GM12878 (cell line): ENCODE measurements around the gene EYS. TPM values are rescaled to one million over a fixed set of nuclear protein-coding genes. Genes with fewer than 3 reads are reported as not detected.

ENCODE experiments used
- ATAC-seq: fragments of 200-7000 bp; cut with Tn5 transposase; 3 replicates; pipeline ENCODE4 v1.9.1; 2020; ENCODE audit warnings: mild to moderate bottlenecking, moderate library complexity
- BruUV-seq: library from RNA; stranded (reverse); fragments of 400-500 nt; replicated peaks from 2 replicates; lab custom pipeline; 2021; lab: Mats Ljungman, UMichigan
- CTCF ChIA-PET: fragments of 300-600 bp; sonication (Branson Sonifier 250); formaldehyde crosslinking; extraction: SDS; loops from one replicate; lab custom pipeline; 2021; ENCODE audit warnings: inconsistent platforms; lab: Yijun Ruan, JAX
- POLR2A ChIA-PET: fragments of 350-600 bp; formaldehyde crosslinking; extraction: SDS; loops from one replicate; lab custom pipeline; 2021; ENCODE audit warnings: inconsistent platforms; lab: Charles Lee
- RAD21 ChIA-PET: fragments of 300-600 bp; sonication (Branson Sonifier 250); formaldehyde crosslinking; loops from one replicate; lab custom pipeline; 2023; ENCODE audit warnings: antibody characterized with exemption; ENCODE audit not compliant: unreplicated experiment; lab: Charles Lee
- SMC1A ChIA-PET: fragments of 300-600 bp; sonication (Branson Sonifier 250); formaldehyde crosslinking; loops from one replicate; lab custom pipeline; 2023; ENCODE audit not compliant: unreplicated experiment, uncharacterized antibody; lab: Charles Lee
- DNase-seq: peaks from one replicate; pipeline ENCODE4 v3.0.0-alpha.2; 2011; ENCODE audit warnings: low read depth, low spot score
- FAIRE-seq: peaks from 3 replicates; lab custom pipeline; 2011; peaks lifted over from hg19 to GRCh38; lab: Jason Lieb, UNC
- H2AFZ ChIP-seq: 2 replicates; pipeline ENCODE4 v1.6.0; 2011; ENCODE audit warnings: low read depth, low read length, control low read depth; ENCODE audit not compliant: control insufficient read depth
- H3K27ac ChIP-seq: 2 replicates; pipeline ENCODE4 v1.5.1; 2011; ENCODE audit warnings: control low read depth; ENCODE audit not compliant: control insufficient read depth, insufficient read depth
- H3K27me3 ChIP-seq, 2 experiments: replicated peaks in 1 of 2; 2 replicates each; pipeline versions ENCODE4 v1.6.0 to v1.6.1; 2011; ENCODE audit warnings: low read length in 1 of 2; ENCODE audit not compliant: control insufficient read depth in 2 of 2, insufficient read depth in 2 of 2
- H3K36me3 ChIP-seq, 2 experiments: 2 replicates each; pipeline ENCODE4 v1.5.1; 2011; ENCODE audit warnings: low read length in 1 of 2; ENCODE audit not compliant: control insufficient read depth in 2 of 2, insufficient read depth in 2 of 2
- H3K4me1 ChIP-seq: 2 replicates; pipeline ENCODE4 v1.6.1; 2011; ENCODE audit warnings: mild to moderate bottlenecking, low read length, moderate library complexity, mixed read lengths; ENCODE audit not compliant: control insufficient read depth, insufficient read depth
- H3K4me2 ChIP-seq: 2 replicates; pipeline ENCODE4 v1.6.0; 2011; ENCODE audit warnings: control low read depth; ENCODE audit not compliant: control insufficient read depth, insufficient read depth
- H3K4me3 ChIP-seq: fragments of 200-600 bp; sonication (generic); 2 replicates; pipeline ENCODE4 v1.5.1; 2016
- H3K79me2 ChIP-seq: 2 replicates; pipeline ENCODE4 v1.6.0; 2011; ENCODE audit warnings: low read length; ENCODE audit not compliant: control insufficient read depth, insufficient read depth
- H3K9ac ChIP-seq: 2 replicates; pipeline ENCODE4 v1.8.0; 2011; ENCODE audit warnings: low read length, control low read depth, mixed read lengths; ENCODE audit not compliant: control insufficient read depth, insufficient read depth
- H3K9me3 ChIP-seq: replicated peaks from 3 replicates; pipeline ENCODE4 v1.5.1; 2011; ENCODE audit warnings: mild to moderate bottlenecking, low read length; ENCODE audit not compliant: control insufficient read depth, insufficient read depth
- H4K20me1 ChIP-seq: 2 replicates; pipeline ENCODE4 v1.6.0; 2011; ENCODE audit not compliant: control insufficient read depth, insufficient read depth
- CREB1 ChIP-seq: IDR thresholded peaks from 2 replicates; pipeline ENCODE4 v1.6.1; 2012; ENCODE audit warnings: low read depth, mild to moderate bottlenecking, inconsistent platforms
- FOXM1 ChIP-seq: IDR thresholded peaks from 2 replicates; pipeline ENCODE4 v1.6.1; 2012; ENCODE audit warnings: low read depth, mild to moderate bottlenecking, inconsistent platforms, low read length, moderate library complexity
- RAD21 ChIP-seq: IDR thresholded peaks from 2 replicates; pipeline ENCODE4 v1.6.1; 2011; ENCODE audit warnings: mild to moderate bottlenecking, low read depth, low read length, moderate library complexity; ENCODE audit not compliant: insufficient read depth
- SMC3 ChIP-seq: IDR thresholded peaks from 2 replicates; pipeline ENCODE4 v1.6.1; 2011; ENCODE audit warnings: low read length, improper control_type of control experiment, borderline replicate concordance
- TAF1 ChIP-seq: IDR thresholded peaks from 2 replicates; pipeline ENCODE4 v1.6.1; 2011; ENCODE audit warnings: mild to moderate bottlenecking, low read depth, low read length, borderline replicate concordance
- ZBED1 ChIP-seq: IDR thresholded peaks from 2 replicates; pipeline ENCODE4 v1.6.1; 2016; ENCODE audit warnings: borderline replicate concordance
- WGBS: methylation state at CpG from one replicate; pipeline ENCODE4 v1.1.6; 2016; ENCODE audit warnings: low lambda C conversion rate; ENCODE audit not compliant: insufficient replicate concordance, insufficient coverage; ENCODE audit errors: missing lambda C conversion rate; 5-methylcytosine and 5-hydroxymethylcytosine counted together
- in situ Hi-C: fragments of 300-500 bp; cut with MboI; formaldehyde crosslinking; loops from 9 replicates; pipeline ENCODE4 v1.14.3; 2018; ENCODE audit warnings: mixed read lengths
- intact Hi-C: fragments of 100-400 bp; cut with micrococcal nuclease; formaldehyde crosslinking; loops from one replicate; pipeline ENCODE4 v1.14.2; 2022; ENCODE audit not compliant: unreplicated experiment
- polyA plus RNA-seq, 11 experiments: library from polyadenylated mRNA; depleted of rRNA in 4 of 11; unstranded in 6 of 11; stranded (reverse) in 5 of 11; fragments of >200 nt; fragmentation: Nextera tagmentation in 4 of 11; fragmentation: Illumina TruSeq in 1 of 11; extraction: Ambion mirVana in 4 of 11; extraction: Trizol in 1 of 11; gene quantifications; 1 replicate in 1 of 11; 2 replicates in 10 of 11; pipeline versions ENCODE4 v1.2.1 to v1.2.3, GENCODE V29; 2011 to 2016; ENCODE audit warnings: inconsistent platforms in 2 of 11, missing spikeins in 2 of 11, low read depth in 1 of 11
- total RNA-seq, 4 experiments: library from RNA; depleted of rRNA in 3 of 4; stranded (reverse); fragments of >200 nt in 3 of 4; fragmentation: Illumina TruSeq in 1 of 4; extraction: Trizol in 1 of 4; gene quantifications; 2 replicates each; pipeline versions ENCODE4 v1.2.1 to v1.2.3, GENCODE V29; 2013 to 2021
- TF ChIP-seq, protein P1 (sequence below), 3 experiments: IDR thresholded peaks in 2 of 3; conservative IDR thresholded peaks in 1 of 3; 2 replicates each; pipeline ENCODE4 v1.5.1; 2011; ENCODE audit warnings: low read depth in 3 of 3, low read length in 3 of 3, mild to moderate bottlenecking in 3 of 3, control low read depth in 2 of 3, moderate library complexity in 2 of 3, inconsistent platforms in 1 of 3, mixed read lengths in 1 of 3; ENCODE audit not compliant: control insufficient read depth in 2 of 3, insufficient read depth in 1 of 3; ENCODE audit errors: extremely low read depth in 1 of 3
- TF ChIP-seq, protein P2 (sequence below): IDR thresholded peaks from 2 replicates; pipeline ENCODE4 v1.6.1; 2012; ENCODE audit warnings: low read depth, low read length, improper control_type of control experiment

EYS gene
- total and polyA plus RNA-seq, 10 of the 15 experiments (the other 5 are each of a cell fraction or from before 2014, with no cell fraction given): under 0.01 to 0.14 (median 0.02) TPM; not detected in 1

DNA sequence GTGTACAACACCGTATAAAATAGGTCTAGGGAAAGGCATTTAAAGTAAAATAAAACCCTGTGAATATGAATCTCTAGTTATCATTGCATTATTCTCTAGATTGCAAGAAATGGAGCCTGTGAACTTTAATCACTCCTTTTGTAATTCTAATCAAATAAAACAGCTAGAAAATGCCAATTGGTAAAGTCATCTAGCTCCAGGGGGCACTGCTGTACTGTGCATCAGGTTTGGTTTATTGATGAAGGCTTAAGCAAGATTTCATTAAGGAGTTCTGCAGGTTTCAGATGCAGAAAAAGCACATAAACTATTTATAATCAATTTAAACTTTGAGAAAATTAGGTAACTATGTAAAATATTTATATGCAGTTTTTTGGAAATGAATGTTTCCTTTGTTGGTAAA lies 1426.5 kb downstream of the EYS start:
- POLR2A ChIA-PET: no interaction called here
- RAD21 ChIA-PET: interaction anchor here (0.8 to 5.4 kb wide), 6 partner anchors 14 to 269 kb away, joined by 3 to 63 read pairs (median 4); no protein-coding TSS in a partner anchor
- BruUV-seq: no TSS peak
- in situ Hi-C loops: no loop called here
- Histone ChIP-seq H3K79me2 (no peaks in the 10 kb centered on the region), H3K9me3 (no peaks in the 10 kb centered on the region; the same call in 2 of the 3 replicates), H3K4me1 (no peaks in the 10 kb centered on the region), H2AFZ (no peak overlapping the region; the same call in 1 of the 2 replicates), H3K4me2 (no peak overlapping the region), H3K9ac (no peak overlapping the region), H4K20me1 (no peaks in the 10 kb centered on the region), H3K36me3 (no peaks in the 10 kb centered on the region), H3K4me3 (no peak overlapping the region), H3K27ac (no peak overlapping the region), H3K27me3 (no peaks in the 10 kb centered on the region)
- FAIRE-seq (no peak), DNase-seq (no peak), ATAC-seq (peak; percentile 68)
- intact Hi-C loops: loop anchor here (1.0 kb wide), 1 partner anchor 51 kb away; no protein-coding TSS in a partner anchor
- WGBS: 33% methylated on average over 1 of the region's 1 CpG
- SMC1A ChIA-PET: interaction anchor here (0.7 to 4.3 kb wide), 7 partner anchors 13 to 268 kb away, joined by 3 to 66 read pairs (median 3); no protein-coding TSS in a partner anchor
- TF ChIP-seq RAD21: peak; percentile 87
- TF ChIP-seq FOXM1: no peak
- TF ChIP-seq, protein P1, sequence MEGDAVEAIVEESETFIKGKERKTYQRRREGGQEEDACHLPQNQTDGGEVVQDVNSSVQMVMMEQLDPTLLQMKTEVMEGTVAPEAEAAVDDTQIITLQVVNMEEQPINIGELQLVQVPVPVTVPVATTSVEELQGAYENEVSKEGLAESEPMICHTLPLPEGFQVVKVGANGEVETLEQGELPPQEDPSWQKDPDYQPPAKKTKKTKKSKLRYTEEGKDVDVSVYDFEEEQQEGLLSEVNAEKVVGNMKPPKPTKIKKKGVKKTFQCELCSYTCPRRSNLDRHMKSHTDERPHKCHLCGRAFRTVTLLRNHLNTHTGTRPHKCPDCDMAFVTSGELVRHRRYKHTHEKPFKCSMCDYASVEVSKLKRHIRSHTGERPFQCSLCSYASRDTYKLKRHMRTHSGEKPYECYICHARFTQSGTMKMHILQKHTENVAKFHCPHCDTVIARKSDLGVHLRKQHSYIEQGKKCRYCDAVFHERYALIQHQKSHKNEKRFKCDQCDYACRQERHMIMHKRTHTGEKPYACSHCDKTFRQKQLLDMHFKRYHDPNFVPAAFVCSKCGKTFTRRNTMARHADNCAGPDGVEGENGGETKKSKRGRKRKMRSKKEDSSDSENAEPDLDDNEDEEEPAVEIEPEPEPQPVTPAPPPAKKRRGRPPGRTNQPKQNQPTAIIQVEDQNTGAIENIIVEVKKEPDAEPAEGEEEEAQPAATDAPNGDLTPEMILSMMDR (IDR thresholded peaks at IDR 0.05 in 2 of 3, conservative IDR thresholded peaks at IDR 0.05 in 1 of 3; ENCODE audit: control insufficient read depth in 2 of 3, extremely low read depth in 1 of 3, insufficient read depth in 1 of 3, low read depth in 3 of 3, low read length in 3 of 3): peak; percentile 32 to 67 (median 41); a peak in 4 of 6 replicates
- TF ChIP-seq ZBED1: no peak
- no peak for TF ChIP-seq TAF1
- TF ChIP-seq, protein P2, sequence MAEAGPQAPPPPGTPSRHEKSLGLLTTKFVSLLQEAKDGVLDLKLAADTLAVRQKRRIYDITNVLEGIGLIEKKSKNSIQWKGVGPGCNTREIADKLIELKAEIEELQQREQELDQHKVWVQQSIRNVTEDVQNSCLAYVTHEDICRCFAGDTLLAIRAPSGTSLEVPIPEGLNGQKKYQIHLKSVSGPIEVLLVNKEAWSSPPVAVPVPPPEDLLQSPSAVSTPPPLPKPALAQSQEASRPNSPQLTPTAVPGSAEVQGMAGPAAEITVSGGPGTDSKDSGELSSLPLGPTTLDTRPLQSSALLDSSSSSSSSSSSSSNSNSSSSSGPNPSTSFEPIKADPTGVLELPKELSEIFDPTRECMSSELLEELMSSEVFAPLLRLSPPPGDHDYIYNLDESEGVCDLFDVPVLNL: no peak
- peak; percentile 57; the same call in 1 of the 2 replicates for TF ChIP-seq SMC3
- no peak for TF ChIP-seq CREB1
- CTCF ChIA-PET: interaction anchor here (0.6 to 4.5 kb wide), 14 partner anchors 9 to 929 kb away, joined by 3 to 84 read pairs (median 4); no protein-coding TSS in a partner anchor
